GM12878 (cell line): ENCODE results near the gene CRACDL. TPM values are rescaled to one million over a fixed set of nuclear protein-coding genes. Genes with fewer than 3 reads are reported as not detected.

Experiments
- ATAC-seq: fragments of 200-7000 bp; cut with Tn5 transposase; 3 replicates; pipeline ENCODE4 v1.9.1; 2020; ENCODE audit warnings: mild to moderate bottlenecking, moderate library complexity
- BruUV-seq: library from RNA; stranded (reverse); fragments of 400-500 nt; replicated peaks from 2 replicates; lab custom pipeline; 2021; lab: Mats Ljungman, UMichigan
- CTCF ChIA-PET: fragments of 300-600 bp; sonication (Branson Sonifier 250); formaldehyde crosslinking; extraction: SDS; loops from one replicate; lab custom pipeline; 2021; ENCODE audit warnings: inconsistent platforms; lab: Yijun Ruan, JAX
- POLR2A ChIA-PET: fragments of 350-600 bp; formaldehyde crosslinking; extraction: SDS; loops from one replicate; lab custom pipeline; 2021; ENCODE audit warnings: inconsistent platforms; lab: Charles Lee
- RAD21 ChIA-PET: fragments of 300-600 bp; sonication (Branson Sonifier 250); formaldehyde crosslinking; loops from one replicate; lab custom pipeline; 2023; ENCODE audit warnings: antibody characterized with exemption; ENCODE audit not compliant: unreplicated experiment; lab: Charles Lee
- SMC1A ChIA-PET: fragments of 300-600 bp; sonication (Branson Sonifier 250); formaldehyde crosslinking; loops from one replicate; lab custom pipeline; 2023; ENCODE audit not compliant: unreplicated experiment, uncharacterized antibody; lab: Charles Lee
- DNase-seq: peaks from one replicate; pipeline ENCODE4 v3.0.0-alpha.2; 2011; ENCODE audit warnings: low read depth, low spot score
- FAIRE-seq: peaks from 3 replicates; lab custom pipeline; 2011; peaks lifted over from hg19 to GRCh38; lab: Jason Lieb, UNC
- H2AFZ ChIP-seq: 2 replicates; pipeline ENCODE4 v1.6.0; 2011; ENCODE audit warnings: low read depth, low read length, control low read depth; ENCODE audit not compliant: control insufficient read depth
- H3K27ac ChIP-seq: 2 replicates; pipeline ENCODE4 v1.5.1; 2011; ENCODE audit warnings: control low read depth; ENCODE audit not compliant: control insufficient read depth, insufficient read depth
- H3K27me3 ChIP-seq, 2 experiments: replicated peaks in 1 of 2; 2 replicates each; pipeline versions ENCODE4 v1.6.0 to v1.6.1; 2011; ENCODE audit warnings: low read length in 1 of 2; ENCODE audit not compliant: control insufficient read depth in 2 of 2, insufficient read depth in 2 of 2
- H3K36me3 ChIP-seq, 2 experiments: 2 replicates each; pipeline ENCODE4 v1.5.1; 2011; ENCODE audit warnings: low read length in 1 of 2; ENCODE audit not compliant: control insufficient read depth in 2 of 2, insufficient read depth in 2 of 2
- H3K4me1 ChIP-seq: 2 replicates; pipeline ENCODE4 v1.6.1; 2011; ENCODE audit warnings: mild to moderate bottlenecking, low read length, moderate library complexity, mixed read lengths; ENCODE audit not compliant: control insufficient read depth, insufficient read depth
- H3K4me2 ChIP-seq: 2 replicates; pipeline ENCODE4 v1.6.0; 2011; ENCODE audit warnings: control low read depth; ENCODE audit not compliant: control insufficient read depth, insufficient read depth
- H3K4me3 ChIP-seq: fragments of 200-600 bp; sonication (generic); 2 replicates; pipeline ENCODE4 v1.5.1; 2016
- H3K79me2 ChIP-seq: 2 replicates; pipeline ENCODE4 v1.6.0; 2011; ENCODE audit warnings: low read length; ENCODE audit not compliant: control insufficient read depth, insufficient read depth
- H3K9ac ChIP-seq: 2 replicates; pipeline ENCODE4 v1.8.0; 2011; ENCODE audit warnings: low read length, control low read depth, mixed read lengths; ENCODE audit not compliant: control insufficient read depth, insufficient read depth
- H3K9me3 ChIP-seq: replicated peaks from 3 replicates; pipeline ENCODE4 v1.5.1; 2011; ENCODE audit warnings: mild to moderate bottlenecking, low read length; ENCODE audit not compliant: control insufficient read depth, insufficient read depth
- H4K20me1 ChIP-seq: 2 replicates; pipeline ENCODE4 v1.6.0; 2011; ENCODE audit not compliant: control insufficient read depth, insufficient read depth
- BHLHE40 ChIP-seq, 2 experiments: fragments of 450-650 bp in 1 of 2; IDR thresholded peaks; 2 replicates each; pipeline ENCODE4 v1.6.1; 2011 to 2017; ENCODE audit warnings: low read depth in 2 of 2, borderline replicate concordance in 1 of 2, improper control_type of control experiment in 1 of 2, low read length in 1 of 2, mild to moderate bottlenecking in 1 of 2
- MXI1 ChIP-seq: fragments of 150-350 bp; IDR thresholded peaks from 2 replicates; pipeline ENCODE4 v1.6.1; 2011; ENCODE audit warnings: low read depth, mild to moderate bottlenecking, inconsistent platforms, low read length, improper control_type of control experiment
- MYB ChIP-seq: fragments of 150-350 bp; IDR thresholded peaks from 2 replicates; pipeline ENCODE4 v1.6.1; 2014; ENCODE audit warnings: mild to moderate bottlenecking, low read depth, low read length, borderline replicate concordance
- RAD21 ChIP-seq: IDR thresholded peaks from 2 replicates; pipeline ENCODE4 v1.6.1; 2011; ENCODE audit warnings: mild to moderate bottlenecking, low read depth, low read length, moderate library complexity; ENCODE audit not compliant: insufficient read depth
- ZNF217 ChIP-seq: fragments of 450-650 bp; IDR thresholded peaks from 2 replicates; pipeline ENCODE4 v1.6.1; 2017; ENCODE audit warnings: antibody characterized with exemption, mild to moderate bottlenecking
- WGBS: methylation state at CpG from one replicate; pipeline ENCODE4 v1.1.6; 2016; ENCODE audit warnings: low lambda C conversion rate; ENCODE audit not compliant: insufficient replicate concordance, insufficient coverage; ENCODE audit errors: missing lambda C conversion rate; 5-methylcytosine and 5-hydroxymethylcytosine counted together
- in situ Hi-C: fragments of 300-500 bp; cut with MboI; formaldehyde crosslinking; loops from 9 replicates; pipeline ENCODE4 v1.14.3; 2018; ENCODE audit warnings: mixed read lengths
- intact Hi-C: fragments of 100-400 bp; cut with micrococcal nuclease; formaldehyde crosslinking; loops from one replicate; pipeline ENCODE4 v1.14.2; 2022; ENCODE audit not compliant: unreplicated experiment
- polyA plus RNA-seq, 11 experiments: library from polyadenylated mRNA; depleted of rRNA in 4 of 11; unstranded in 6 of 11; stranded (reverse) in 5 of 11; fragments of >200 nt; fragmentation: Nextera tagmentation in 4 of 11; fragmentation: Illumina TruSeq in 1 of 11; extraction: Ambion mirVana in 4 of 11; extraction: Trizol in 1 of 11; gene quantifications; 1 replicate in 1 of 11; 2 replicates in 10 of 11; pipeline versions ENCODE4 v1.2.1 to v1.2.3, GENCODE V29; 2011 to 2016; ENCODE audit warnings: inconsistent platforms in 2 of 11, missing spikeins in 2 of 11, low read depth in 1 of 11
- total RNA-seq, 4 experiments: library from RNA; depleted of rRNA in 3 of 4; stranded (reverse); fragments of >200 nt in 3 of 4; fragmentation: Illumina TruSeq in 1 of 4; extraction: Trizol in 1 of 4; gene quantifications; 2 replicates each; pipeline versions ENCODE4 v1.2.1 to v1.2.3, GENCODE V29; 2013 to 2021
- TF ChIP-seq, protein P1 (sequence below): IDR thresholded peaks from 2 replicates; pipeline ENCODE4 v1.6.1; 2012; ENCODE audit warnings: low read length, inconsistent platforms
- TF ChIP-seq, protein P2 (sequence below): fragments of 450-650 bp; IDR thresholded peaks from 2 replicates; pipeline ENCODE4 v1.6.1; 2018; ENCODE audit warnings: mild to moderate bottlenecking, low read depth, moderate library complexity; ENCODE audit not compliant: partially characterized antibody

CRACDL gene
- total and polyA plus RNA-seq, 10 of the 15 experiments (the other 5 are each of a cell fraction or from before 2014, with no cell fraction given), result 0.03 to 0.72 (median 0.14) TPM

DNA sequence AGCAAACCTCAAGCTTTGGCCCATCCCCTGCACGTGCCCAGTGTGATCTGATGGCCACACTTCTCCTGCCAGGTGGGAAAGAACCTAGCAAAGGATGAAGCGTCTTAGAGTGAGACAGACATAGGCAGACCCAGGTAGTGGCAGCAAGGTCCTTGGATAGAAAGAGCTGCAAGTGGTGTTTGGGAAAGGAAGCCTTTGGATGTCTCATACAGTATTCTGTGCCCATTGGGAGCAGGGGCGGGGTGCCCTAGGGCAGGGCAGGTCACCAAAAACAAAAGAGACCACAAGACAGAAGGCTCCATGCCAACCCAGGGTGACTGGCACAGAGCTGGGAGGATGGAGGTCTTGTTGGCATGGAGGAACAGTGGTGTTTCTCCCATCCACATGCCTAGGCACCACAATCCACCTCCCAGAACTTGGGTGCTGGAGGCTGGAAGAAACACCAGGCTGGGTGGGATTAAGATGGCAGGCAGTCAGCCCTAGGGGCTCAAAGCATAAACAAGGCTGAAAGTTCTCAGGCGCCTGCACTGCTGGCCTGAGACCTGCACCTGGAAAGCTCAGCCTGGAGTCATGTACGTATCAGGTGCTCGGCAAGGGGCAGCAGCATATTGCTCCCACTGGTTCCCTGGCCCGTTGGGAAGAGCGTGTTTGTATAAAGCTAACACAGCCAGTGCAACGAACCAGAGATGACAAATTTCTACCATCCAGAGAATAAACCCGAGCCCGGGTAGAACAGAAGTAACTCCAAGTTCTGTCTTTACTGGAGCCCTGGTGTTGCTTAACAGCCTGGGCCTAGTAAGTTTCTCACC, 52.9 kb downstream of the CRACDL start:
- RAD21 ChIA-PET, result no interaction called here
- peaks cover 2% of the 10 kb centered on the region; the same call in 1 of the 3 replicates for H3K9me3 ChIP-seq
- in situ Hi-C loops (no loop called here), intact Hi-C loops (no loop called here)
- WGBS, result 45% methylated on average over 11 of the region's 11 CpGs
- DNase-seq (no peak), ATAC-seq (no peak), FAIRE-seq (no peak)
- POLR2A ChIA-PET, result no interaction called here
- TF ChIP-seq MXI1 (no peak), BHLHE40 (IDR thresholded peaks at IDR 0.05; ENCODE audit: borderline replicate concordance in 1 of 2, low read depth in 2 of 2, low read length in 1 of 2) (peak in 1 of 2 experiments; percentile 34; a peak in 1 of 4 replicates), MYB (no peak)
- no TSS peak for BruUV-seq
- H3K36me3 ChIP-seq, result no peaks in the 10 kb centered on the region
- SMC1A ChIA-PET, result no interaction called here
- CTCF ChIA-PET, result no interaction called here
- no peaks in the 10 kb centered on the region; a peak in 1 of 4 replicates for H3K27me3 ChIP-seq
- no peak overlapping the region for H3K4me2 ChIP-seq
- no peak overlapping the region for H2AFZ ChIP-seq
- H3K9ac ChIP-seq, result no peak overlapping the region
- H4K20me1 ChIP-seq, result no peaks in the 10 kb centered on the region
- no peak overlapping the region for H3K4me3 ChIP-seq
- no peak overlapping the region for H3K27ac ChIP-seq
- no peaks in the 10 kb centered on the region for H3K79me2 ChIP-seq
- no peaks in the 10 kb centered on the region for H3K4me1 ChIP-seq

- ChIA-PET RAD21 (no interaction called here), POLR2A (no interaction called here), SMC1A (no interaction called here), CTCF (no interaction called here)
- Histone ChIP-seq H3K9me3 (peaks cover 2% of the 10 kb centered on the region; the same call in 1 of the 3 replicates), H3K27me3 (no peaks in the 10 kb centered on the region; a peak in 1 of 4 replicates), H3K36me3 (no peaks in the 10 kb centered on the region), H3K4me1 (no peaks in the 10 kb centered on the region), H3K9ac (no peak overlapping the region), H3K27ac (no peak overlapping the region), H4K20me1 (no peaks in the 10 kb centered on the region), H3K79me2 (no peaks in the 10 kb centered on the region), H3K4me3 (no peak overlapping the region), H3K4me2 (no peak overlapping the region), H2AFZ (no peak overlapping the region)
- DNase-seq (no peak), ATAC-seq (no peak), FAIRE-seq (no peak)
- intact Hi-C loops, result no loop called here
- in situ Hi-C loops, result no loop called here
- TF ChIP-seq, protein P1, sequence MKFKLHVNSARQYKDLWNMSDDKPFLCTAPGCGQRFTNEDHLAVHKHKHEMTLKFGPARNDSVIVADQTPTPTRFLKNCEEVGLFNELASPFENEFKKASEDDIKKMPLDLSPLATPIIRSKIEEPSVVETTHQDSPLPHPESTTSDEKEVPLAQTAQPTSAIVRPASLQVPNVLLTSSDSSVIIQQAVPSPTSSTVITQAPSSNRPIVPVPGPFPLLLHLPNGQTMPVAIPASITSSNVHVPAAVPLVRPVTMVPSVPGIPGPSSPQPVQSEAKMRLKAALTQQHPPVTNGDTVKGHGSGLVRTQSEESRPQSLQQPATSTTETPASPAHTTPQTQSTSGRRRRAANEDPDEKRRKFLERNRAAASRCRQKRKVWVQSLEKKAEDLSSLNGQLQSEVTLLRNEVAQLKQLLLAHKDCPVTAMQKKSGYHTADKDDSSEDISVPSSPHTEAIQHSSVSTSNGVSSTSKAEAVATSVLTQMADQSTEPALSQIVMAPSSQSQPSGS, result no peak
- TF ChIP-seq, protein P2, sequence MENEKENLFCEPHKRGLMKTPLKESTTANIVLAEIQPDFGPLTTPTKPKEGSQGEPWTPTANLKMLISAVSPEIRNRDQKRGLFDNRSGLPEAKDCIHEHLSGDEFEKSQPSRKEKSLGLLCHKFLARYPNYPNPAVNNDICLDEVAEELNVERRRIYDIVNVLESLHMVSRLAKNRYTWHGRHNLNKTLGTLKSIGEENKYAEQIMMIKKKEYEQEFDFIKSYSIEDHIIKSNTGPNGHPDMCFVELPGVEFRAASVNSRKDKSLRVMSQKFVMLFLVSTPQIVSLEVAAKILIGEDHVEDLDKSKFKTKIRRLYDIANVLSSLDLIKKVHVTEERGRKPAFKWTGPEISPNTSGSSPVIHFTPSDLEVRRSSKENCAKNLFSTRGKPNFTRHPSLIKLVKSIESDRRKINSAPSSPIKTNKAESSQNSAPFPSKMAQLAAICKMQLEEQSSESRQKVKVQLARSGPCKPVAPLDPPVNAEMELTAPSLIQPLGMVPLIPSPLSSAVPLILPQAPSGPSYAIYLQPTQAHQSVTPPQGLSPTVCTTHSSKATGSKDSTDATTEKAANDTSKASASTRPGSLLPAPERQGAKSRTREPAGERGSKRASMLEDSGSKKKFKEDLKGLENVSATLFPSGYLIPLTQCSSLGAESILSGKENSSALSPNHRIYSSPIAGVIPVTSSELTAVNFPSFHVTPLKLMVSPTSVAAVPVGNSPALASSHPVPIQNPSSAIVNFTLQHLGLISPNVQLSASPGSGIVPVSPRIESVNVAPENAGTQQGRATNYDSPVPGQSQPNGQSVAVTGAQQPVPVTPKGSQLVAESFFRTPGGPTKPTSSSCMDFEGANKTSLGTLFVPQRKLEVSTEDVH, result no peak
- TF ChIP-seq RAD21 (no peak), ZNF217 (no peak)
- no TSS peak for BruUV-seq
- 56% methylated on average over 3 of the region's 3 CpGs for WGBS
These were observed 53.7 kb downstream of the CRACDL start for GRCh38 chr2:98882368-98882767.
